AG04449 (cell line): ENCODE measurements around the gene FRMD5.

Experiments
- CTCF ChIA-PET: fragments of 350-600 bp; formaldehyde crosslinking; extraction: SDS; loops from one replicate; lab custom pipeline; 2021; ENCODE audit warnings: antibody characterized with exemption; lab: Yijun Ruan, JAX
- POLR2A ChIA-PET: fragments of 400-600, 350-600 bp; formaldehyde crosslinking; extraction: SDS; loops from one replicate; lab custom pipeline; 2020; ENCODE audit warnings: antibody characterized with exemption, inconsistent platforms; lab: Yijun Ruan, JAX
- DNase-seq: peaks from one replicate; pipeline ENCODE4 v3.0.0-alpha.2; 2010; ENCODE audit warnings: low read depth, low spot score
- H3K4me3 ChIP-seq: 2 replicates; pipeline ENCODE4 v1.5.1; 2011; ENCODE audit warnings: low read depth, mild to moderate bottlenecking, control low read depth, low read length
- CTCF ChIP-seq: IDR thresholded peaks from one replicate; pipeline ENCODE4 v1.5.1; 2011; ENCODE audit warnings: mild to moderate bottlenecking, moderate library complexity, low read length, control low read depth, inconsistent platforms; ENCODE audit not compliant: insufficient read depth; ENCODE audit errors: missing control alignments

Gene FRMD5

GRCh38 chr15:43923553-43923952, 271.5 kb downstream of the FRMD5 start:
- POLR2A ChIA-PET = no interaction called here
- CTCF ChIA-PET = interaction anchor here (1.7 to 2.0 kb wide), 2 partner anchors 15 to 296 kb away, joined by 5 to 8 read pairs; no protein-coding TSS in a partner anchor
- DNase-seq = no peak
- no peak for TF ChIP-seq CTCF
- no peak overlapping the region for H3K4me3 ChIP-seq

GRCh38 chr15:43922021-43922420, 273.1 kb downstream of the FRMD5 start:
- no peak for DNase-seq
- H3K4me3 ChIP-seq = no peak overlapping the region
- POLR2A ChIA-PET = no interaction called here
- no peak for TF ChIP-seq CTCF
- CTCF ChIA-PET = interaction anchor here (1.0 to 1.8 kb wide), 5 partner anchors 8 to 53 kb away, joined by 3 to 9 read pairs (median 3); no protein-coding TSS in a partner anchor

GRCh38 chr15:43920815-43921214, 274.3 kb downstream of the FRMD5 start:
- no peak for DNase-seq
- no peak overlapping the region for H3K4me3 ChIP-seq
- CTCF ChIA-PET = interaction anchor here (1.3 to 1.8 kb wide), 2 partner anchors 10 to 17 kb away, joined by 3 to 9 read pairs; no protein-coding TSS in a partner anchor
- TF ChIP-seq CTCF = no peak
- POLR2A ChIA-PET = interaction anchor here (1.4 kb wide), 1 partner anchor 9 kb away, joined by 5 read pairs; no protein-coding TSS in a partner anchor

- CTCF ChIA-PET = no interaction called here
- no peak for DNase-seq
- POLR2A ChIA-PET = interaction anchor here (0.8 to 1.4 kb wide), 2 partner anchors 8 kb away, joined by 4 to 5 read pairs; no protein-coding TSS in a partner anchor
- no peak for TF ChIP-seq CTCF
- no peak overlapping the region for H3K4me3 ChIP-seq
Measured at GRCh38 chr15:43920254-43920600, 274.8 kb downstream of the FRMD5 start.

- TF ChIP-seq CTCF = no peak
- no peak overlapping the region for H3K4me3 ChIP-seq
- DNase-seq = no peak
- ChIA-PET POLR2A (interaction anchor here (0.8 to 1.4 kb wide), 2 partner anchors 8 to 9 kb away, joined by 4 to 5 read pairs; no protein-coding TSS in a partner anchor), CTCF (no interaction called here)
Measured at GRCh38 chr15:43919540-43920253, 275.4 kb downstream of the FRMD5 start.

- POLR2A ChIA-PET = no interaction called here
- CTCF ChIA-PET = interaction anchor here (0.9 to 1.2 kb wide), 2 partner anchors 14 to 152 kb away, joined by 3 read pairs; no protein-coding TSS in a partner anchor
- no peak overlapping the region for H3K4me3 ChIP-seq
- no peak for DNase-seq
- TF ChIP-seq CTCF = no peak
Measured at GRCh38 chr15:43918717-43919116, 276.4 kb downstream of the FRMD5 start.
